Endothelial cell of umbilical vein (primary cell): ENCODE data around the gene ARID1B. TPM values are rescaled to one million over a fixed set of nuclear protein-coding genes. Genes with fewer than 3 reads are reported as not detected.

ENCODE experiments used
- BruUV-seq: library from RNA; stranded (reverse); fragments of 400-500 nt; replicated peaks from 2 replicates; lab custom pipeline; 2021; lab: Mats Ljungman, UMichigan
- CTCF ChIA-PET: fragments of 300-600, 350-600 bp; sonication (Branson Sonifier 250); formaldehyde crosslinking; loops from one replicate; lab custom pipeline; 2021; ENCODE audit warnings: antibody characterized with exemption, inconsistent platforms; lab: Charles Lee
- POLR2A ChIA-PET: fragments of 300-600, 350-600 bp; sonication (Branson Sonifier 250); formaldehyde crosslinking; loops from one replicate; lab custom pipeline; 2021; ENCODE audit warnings: antibody characterized with exemption, inconsistent platforms; lab: Charles Lee
- DNase-seq: peaks from one replicate; pipeline ENCODE4 v3.0.0-alpha.2; 2011; ENCODE audit warnings: low read depth, low spot score
- FAIRE-seq: peaks from 2 replicates; lab custom pipeline; 2011; peaks lifted over from hg19 to GRCh38; lab: Jason Lieb, UNC
- H2AFZ ChIP-seq: 2 replicates; pipeline ENCODE4 v1.6.0; 2012; ENCODE audit warnings: low read depth, low read length, control low read depth, inconsistent platforms
- H3K27ac ChIP-seq: 2 replicates; pipeline ENCODE4 v1.5.1; 2011; ENCODE audit warnings: low read depth, mild to moderate bottlenecking, control low read depth, low read length, moderate library complexity; ENCODE audit not compliant: insufficient read depth
- H3K27me3 ChIP-seq, 2 experiments: 2 replicates each; pipeline versions ENCODE4 v1.6.0 to v1.6.1; 2011; ENCODE audit warnings: low read length in 2 of 2, mixed read lengths in 1 of 2; ENCODE audit not compliant: control insufficient read depth in 2 of 2, insufficient read depth in 2 of 2
- H3K36me3 ChIP-seq, 2 experiments: 2 replicates in 1 of 2; 3 replicates in 1 of 2; pipeline ENCODE4 v1.5.1; 2011; ENCODE audit warnings: low read length in 2 of 2, mild to moderate bottlenecking in 1 of 2, moderate library complexity in 1 of 2; ENCODE audit not compliant: control insufficient read depth in 2 of 2, insufficient read depth in 2 of 2; ENCODE audit errors: extremely low read depth in 1 of 2
- H3K4me1 ChIP-seq: 3 replicates; pipeline ENCODE4 v1.5.1; 2011; ENCODE audit warnings: mild to moderate bottlenecking, low read length; ENCODE audit not compliant: control insufficient read depth, insufficient read depth; ENCODE audit errors: extremely low read depth
- H3K4me2 ChIP-seq: 2 replicates; pipeline ENCODE4 v1.6.1; 2011; ENCODE audit warnings: low read length, control low read depth, mixed read lengths; ENCODE audit not compliant: insufficient read depth
- H3K4me3 ChIP-seq, 3 experiments: fragments of 200-600 bp in 1 of 3; sonication (generic), shearing (Covaris generic) in 1 of 3; replicated peaks in 1 of 3; 2 replicates each; pipeline ENCODE4 v1.5.1; 2011 to 2016; ENCODE audit warnings: control low read depth in 3 of 3, low read length in 3 of 3, mild to moderate bottlenecking in 2 of 3, inconsistent platforms in 1 of 3, low read depth in 1 of 3, moderate library complexity in 1 of 3; ENCODE audit not compliant: insufficient read depth in 1 of 3
- H3K79me2 ChIP-seq: 2 replicates; pipeline ENCODE4 v1.6.0; 2012; ENCODE audit warnings: low read length, inconsistent platforms; ENCODE audit not compliant: control insufficient read depth, insufficient read depth
- H3K9ac ChIP-seq: replicated peaks from 2 replicates; pipeline ENCODE3; 2011; ENCODE audit warnings: low read length, control low read depth; ENCODE audit not compliant: insufficient read depth; ENCODE audit errors: extremely low read depth
- H3K9me1 ChIP-seq: replicated peaks from 3 replicates; pipeline ENCODE4 v1.6.0; 2011; ENCODE audit warnings: mild to moderate bottlenecking, low read length; ENCODE audit not compliant: control insufficient read depth, insufficient read depth; ENCODE audit errors: extremely low read depth
- H3K9me3 ChIP-seq: replicated peaks from 2 replicates; pipeline ENCODE4 v1.5.1; 2012; ENCODE audit warnings: low read length, inconsistent platforms; ENCODE audit not compliant: control insufficient read depth, insufficient read depth
- H4K20me1 ChIP-seq: replicated peaks from 2 replicates; pipeline ENCODE3; 2011; ENCODE audit warnings: mild to moderate bottlenecking, low read length; ENCODE audit not compliant: control insufficient read depth, insufficient read depth; ENCODE audit errors: extremely low read depth
- EZH2 ChIP-seq: IDR thresholded peaks from 2 replicates; pipeline ENCODE4 v1.6.1; 2012; ENCODE audit warnings: borderline replicate concordance, low read depth, mild to moderate bottlenecking, moderate library complexity, low read length, inconsistent platforms; ENCODE audit not compliant: severe bottlenecking
- FOS ChIP-seq: IDR thresholded peaks from 2 replicates; pipeline ENCODE4 v1.6.1; 2011; ENCODE audit warnings: mild to moderate bottlenecking, low read length, moderate library complexity, borderline replicate concordance; ENCODE audit not compliant: insufficient read depth
- GATA2 ChIP-seq: IDR thresholded peaks from 2 replicates; pipeline ENCODE4 v1.7.0; 2011; ENCODE audit warnings: low read depth, mild to moderate bottlenecking, moderate library complexity, mixed read lengths, low read length; ENCODE audit not compliant: insufficient read length, insufficient read depth
- JUN ChIP-seq: IDR thresholded peaks from 2 replicates; pipeline ENCODE4 v1.6.1; 2011; ENCODE audit warnings: borderline replicate concordance, low read depth; ENCODE audit not compliant: insufficient read length, insufficient read depth
- POLR2A ChIP-seq: IDR thresholded peaks from 2 replicates; pipeline ENCODE4 v1.6.1; 2012; ENCODE audit warnings: low read depth, mild to moderate bottlenecking, control low read depth, low read length
- POLR2AphosphoS5 ChIP-seq: IDR thresholded peaks from 2 replicates; pipeline ENCODE4 v1.6.1; 2012; ENCODE audit warnings: low read depth, mild to moderate bottlenecking, control low read depth, low read length, moderate library complexity; ENCODE audit not compliant: insufficient read depth
- dilution Hi-C: fragments of 300-500 bp; cut with MboI; formaldehyde crosslinking; loops from one replicate; pipeline ENCODE4 v1.15.0; 2019; ENCODE audit warnings: low sequenced_read_pairs; ENCODE audit not compliant: extremely low pct_ligation_motif_present
- intact Hi-C: fragments of 100-400 bp; cut with micrococcal nuclease; formaldehyde crosslinking; loops from one replicate; pipeline ENCODE4 v1.10.0; 2022
- polyA plus RNA-seq, 4 experiments: library from polyadenylated mRNA; depleted of rRNA in 3 of 4; stranded (reverse) in 3 of 4; unstranded in 1 of 4; fragments of >200 nt; gene quantifications; 2 replicates each; pipeline versions ENCODE4 v1.2.1 to v1.2.3, GENCODE V29; 2011 to 2012; ENCODE audit warnings: missing spikeins in 1 of 4
- total RNA-seq: library from RNA; stranded (reverse); gene quantifications from 2 replicates; pipeline ENCODE4 v1.2.3, GENCODE V29; 2021
- TF ChIP-seq, protein P1 (sequence below), 2 donors: IDR thresholded peaks; 1 replicate in 1 of 2; 2 replicates in 1 of 2; pipeline ENCODE4 v1.5.1; 2011; ENCODE audit warnings: low read length in 2 of 2, mild to moderate bottlenecking in 2 of 2, moderate library complexity in 2 of 2, control low read depth in 1 of 2, inconsistent platforms in 1 of 2, low read depth in 1 of 2; ENCODE audit not compliant: insufficient read depth in 1 of 2; ENCODE audit errors: extremely low read depth in 1 of 2

Gene ARID1B
- total and polyA plus RNA-seq, 2 donors (not counting 3 experiments of a cell fraction or from before 2014, with no cell fraction given), result 21.8 to 89.5 TPM

DNA sequence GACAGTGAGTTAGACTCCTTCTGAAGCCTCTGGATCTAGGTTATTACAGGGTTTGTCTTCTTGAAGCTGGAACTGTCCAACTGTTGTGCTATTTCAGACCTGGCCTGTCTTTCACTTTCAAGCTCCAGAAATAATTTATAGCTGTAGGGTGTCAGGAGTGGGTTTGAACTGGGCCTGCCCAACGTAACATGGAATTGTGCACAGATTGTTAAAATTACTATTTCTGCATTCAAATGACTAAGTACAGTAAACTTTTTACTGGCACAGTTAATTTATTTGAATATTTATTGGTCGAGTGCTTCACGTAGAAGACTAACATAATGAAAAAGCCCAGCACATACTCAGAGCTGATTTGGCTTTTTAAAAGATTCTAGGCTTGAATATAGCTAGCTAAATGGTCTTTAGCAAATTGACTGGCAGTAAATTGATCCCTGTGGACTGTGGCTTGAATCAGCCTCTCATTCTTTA is 74.3 kb downstream of the ARID1B start:
- Histone ChIP-seq H3K9me1 (no peaks in the 10 kb centered on the region), H3K9me3 (no peaks in the 10 kb centered on the region), H3K27ac (no peak overlapping the region), H3K27me3 (no peaks in the 10 kb centered on the region), H4K20me1 (peaks cover 21% of the 10 kb centered on the region), H3K4me1 (peaks cover 23% of the 10 kb centered on the region), H3K4me3 (no peak overlapping the region), H3K4me2 (no peak overlapping the region), H3K9ac (no peak overlapping the region), H3K36me3 (no peaks in the 10 kb centered on the region), H2AFZ (no peak overlapping the region), H3K79me2 (peaks cover 96% of the 10 kb centered on the region)
- ChIA-PET POLR2A (no interaction called here), CTCF (no interaction called here)
- dilution Hi-C loops, result no loop called here
- DNase-seq, result no peak
- TF ChIP-seq JUN (no peak), GATA2 (no peak), FOS (no peak), EZH2 (no peak), POLR2A (no peak), POLR2AphosphoS5 (no peak)
- TF ChIP-seq, protein P1, sequence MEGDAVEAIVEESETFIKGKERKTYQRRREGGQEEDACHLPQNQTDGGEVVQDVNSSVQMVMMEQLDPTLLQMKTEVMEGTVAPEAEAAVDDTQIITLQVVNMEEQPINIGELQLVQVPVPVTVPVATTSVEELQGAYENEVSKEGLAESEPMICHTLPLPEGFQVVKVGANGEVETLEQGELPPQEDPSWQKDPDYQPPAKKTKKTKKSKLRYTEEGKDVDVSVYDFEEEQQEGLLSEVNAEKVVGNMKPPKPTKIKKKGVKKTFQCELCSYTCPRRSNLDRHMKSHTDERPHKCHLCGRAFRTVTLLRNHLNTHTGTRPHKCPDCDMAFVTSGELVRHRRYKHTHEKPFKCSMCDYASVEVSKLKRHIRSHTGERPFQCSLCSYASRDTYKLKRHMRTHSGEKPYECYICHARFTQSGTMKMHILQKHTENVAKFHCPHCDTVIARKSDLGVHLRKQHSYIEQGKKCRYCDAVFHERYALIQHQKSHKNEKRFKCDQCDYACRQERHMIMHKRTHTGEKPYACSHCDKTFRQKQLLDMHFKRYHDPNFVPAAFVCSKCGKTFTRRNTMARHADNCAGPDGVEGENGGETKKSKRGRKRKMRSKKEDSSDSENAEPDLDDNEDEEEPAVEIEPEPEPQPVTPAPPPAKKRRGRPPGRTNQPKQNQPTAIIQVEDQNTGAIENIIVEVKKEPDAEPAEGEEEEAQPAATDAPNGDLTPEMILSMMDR (IDR thresholded peaks at IDR 0.05; ENCODE audit: extremely low read depth in 1 of 2, insufficient read depth in 1 of 2, low read depth in 1 of 2, low read length in 2 of 2), result no peak
- no TSS peak for BruUV-seq
- no peak for FAIRE-seq
- intact Hi-C loops, result no loop called here
